ENCODE results near the gene GRIN3A.

GRCh38 chr9:101650142-101650541 lies 88.3 kb downstream of the GRIN3A start:
- TF ChIP-seq CTCF (IDR thresholded peaks at IDR 0.05) (no peak), EP300 (IDR thresholded peaks at IDR 0.05) (no peak), POLR2A (IDR thresholded peaks at IDR 0.05) (no peak)
